HG03135 (cell line): ENCODE measurements around the gene PPP1R14D.

Experiments used
- ATAC-seq: cut with Tn5 transposase; IDR thresholded peaks from one replicate; pipeline ENCODE4 v1.9.1; 2021; ENCODE audit warnings: mild to moderate bottlenecking, moderate library complexity; ENCODE audit not compliant: unreplicated experiment

PPP1R14D gene

DNA sequence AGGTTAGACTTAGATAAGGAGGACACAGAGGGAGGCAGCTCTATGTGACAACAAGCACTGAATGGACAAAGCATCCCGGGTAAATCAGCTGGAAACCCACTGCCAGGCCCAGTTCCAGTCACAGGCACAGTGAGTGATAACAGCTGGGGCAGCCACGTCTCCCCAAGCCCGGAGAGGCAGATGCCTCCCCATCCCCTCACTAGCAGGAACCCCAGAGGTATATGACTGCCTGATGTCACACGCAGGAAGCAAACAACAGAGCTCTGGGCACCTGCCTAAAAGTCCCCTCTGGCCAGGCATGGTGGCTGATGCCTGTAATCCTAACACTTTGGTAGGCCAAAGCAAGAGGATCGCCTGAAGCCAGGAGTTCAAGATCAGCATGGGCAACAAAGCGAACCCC lies 40.5 kb downstream of the PPP1R14D start:
- no peak for ATAC-seq

DNA sequence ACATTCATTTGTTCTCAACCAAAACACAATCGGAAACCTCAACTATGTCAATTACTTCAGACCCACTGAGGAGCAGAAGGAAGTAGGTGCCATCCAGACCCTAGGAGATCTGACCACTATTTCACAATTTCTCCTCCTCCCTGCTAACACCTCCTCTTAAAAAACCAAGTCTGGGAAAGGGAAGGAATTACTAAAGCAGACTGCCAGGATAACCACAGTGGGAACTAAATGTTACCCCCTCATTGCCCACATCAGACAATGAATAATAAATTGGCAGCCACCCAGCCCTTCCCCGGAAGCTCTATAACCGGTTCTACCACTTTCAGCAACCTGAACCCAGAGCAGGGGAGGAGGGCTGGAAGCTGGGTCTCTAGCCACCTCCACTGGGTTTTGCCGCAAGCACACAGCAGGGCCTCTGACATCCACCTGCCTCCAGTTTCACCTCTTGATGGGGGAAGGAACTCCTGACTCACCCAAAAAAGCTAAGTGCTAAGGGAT lies 41.1 kb downstream of the PPP1R14D start:
- no peak for ATAC-seq

DNA sequence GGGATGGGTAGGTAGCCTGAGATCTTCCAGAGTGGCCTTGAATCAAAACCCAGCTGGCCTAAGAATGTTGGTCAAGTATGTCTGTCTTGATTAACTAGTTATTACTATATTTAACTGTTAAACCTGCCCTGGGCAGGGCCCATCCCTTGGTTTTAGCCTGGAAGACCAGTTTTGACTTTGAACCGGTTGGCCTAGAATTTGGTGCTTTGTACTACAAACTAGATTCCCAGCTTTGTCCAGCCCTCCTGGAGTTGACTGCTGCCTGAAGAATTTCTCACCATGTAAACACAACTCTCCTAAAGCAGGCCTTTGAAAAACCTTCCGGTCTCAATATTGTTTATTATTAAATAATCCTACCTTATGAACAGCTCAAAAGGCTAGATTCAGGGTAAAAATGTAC lies 42.7 kb downstream of the PPP1R14D start:
- ATAC-seq, result no peak

DNA sequence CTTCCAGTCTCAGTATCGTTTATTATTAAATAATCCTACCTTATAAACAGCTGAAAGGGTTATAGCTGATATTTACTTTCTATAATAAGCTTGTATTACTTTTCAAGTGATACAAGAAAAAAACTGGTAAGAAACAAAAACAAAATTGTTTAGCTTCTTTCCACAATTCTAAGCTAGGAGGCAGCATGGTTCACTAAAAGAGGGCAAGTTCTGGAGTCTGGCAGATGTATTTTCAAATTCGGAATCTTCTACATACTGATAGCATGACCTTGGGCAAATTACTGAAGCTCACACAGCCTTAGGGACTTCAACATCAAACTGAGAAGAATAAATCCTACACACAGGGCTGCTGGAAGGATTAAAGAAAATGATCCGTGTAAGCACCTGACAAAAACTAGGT lies 43.3 kb downstream of the PPP1R14D start:
- no peak for ATAC-seq

DNA sequence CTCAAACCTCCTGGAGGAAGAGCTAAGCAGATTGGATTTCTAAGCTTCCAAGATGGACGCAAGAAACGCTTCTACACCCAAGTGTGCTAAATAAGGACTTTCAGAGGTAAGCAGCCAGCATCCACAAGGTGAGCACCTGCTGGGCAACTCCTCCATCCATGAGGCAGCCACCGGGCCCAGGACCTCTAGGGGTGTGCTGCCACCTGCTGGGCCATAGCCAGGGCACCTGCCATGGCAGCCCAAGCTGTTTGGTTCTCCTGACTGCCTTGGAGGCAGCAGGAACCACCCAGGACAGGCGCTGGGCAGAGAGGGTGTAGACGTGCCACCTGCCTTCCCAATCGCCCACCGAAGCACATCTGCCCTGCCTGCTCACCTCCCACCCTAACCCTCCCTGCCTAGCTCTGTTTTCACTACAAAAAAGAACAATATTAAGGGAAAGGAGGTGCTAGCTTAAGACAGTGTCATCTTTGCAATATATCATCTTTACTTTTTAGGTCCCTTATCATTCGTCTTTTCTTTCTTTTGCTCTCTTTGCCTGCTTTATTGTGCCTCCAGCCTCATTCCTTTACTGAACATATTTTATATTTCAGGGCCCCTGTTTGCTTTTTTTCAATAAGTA lies 45.8 kb downstream of the PPP1R14D start:
- ATAC-seq, result peak; percentile 62

DNA sequence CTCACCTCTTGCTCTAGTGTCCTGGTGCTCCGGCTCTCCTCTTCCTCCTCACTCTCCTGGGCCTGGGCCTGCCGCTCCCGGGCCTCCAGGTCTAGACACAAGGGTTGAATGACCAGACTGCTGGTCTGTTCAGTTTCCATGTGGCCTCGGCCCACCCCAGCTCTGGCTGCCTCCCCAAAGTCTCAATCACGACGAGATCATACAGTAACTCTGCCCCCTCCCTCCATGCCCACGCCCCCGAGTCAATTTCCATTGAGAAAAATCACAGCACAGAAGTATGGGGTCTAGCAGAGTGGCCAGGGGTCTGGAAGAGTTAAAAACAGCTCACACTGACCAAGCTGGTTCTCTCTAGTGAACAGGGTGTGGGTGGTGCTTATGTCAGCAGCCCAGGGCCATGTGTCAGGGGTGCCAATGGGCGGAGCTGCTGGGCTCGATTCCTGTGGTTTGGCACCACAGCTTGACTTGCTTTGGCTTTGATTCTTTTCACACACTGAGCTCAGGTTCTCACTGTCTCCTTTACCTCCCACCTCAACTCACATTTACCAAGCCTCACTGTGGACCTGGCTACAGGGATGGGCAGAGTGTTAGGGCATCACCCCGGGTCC lies 51.9 kb downstream of the PPP1R14D start:
- ATAC-seq, result no peak

DNA sequence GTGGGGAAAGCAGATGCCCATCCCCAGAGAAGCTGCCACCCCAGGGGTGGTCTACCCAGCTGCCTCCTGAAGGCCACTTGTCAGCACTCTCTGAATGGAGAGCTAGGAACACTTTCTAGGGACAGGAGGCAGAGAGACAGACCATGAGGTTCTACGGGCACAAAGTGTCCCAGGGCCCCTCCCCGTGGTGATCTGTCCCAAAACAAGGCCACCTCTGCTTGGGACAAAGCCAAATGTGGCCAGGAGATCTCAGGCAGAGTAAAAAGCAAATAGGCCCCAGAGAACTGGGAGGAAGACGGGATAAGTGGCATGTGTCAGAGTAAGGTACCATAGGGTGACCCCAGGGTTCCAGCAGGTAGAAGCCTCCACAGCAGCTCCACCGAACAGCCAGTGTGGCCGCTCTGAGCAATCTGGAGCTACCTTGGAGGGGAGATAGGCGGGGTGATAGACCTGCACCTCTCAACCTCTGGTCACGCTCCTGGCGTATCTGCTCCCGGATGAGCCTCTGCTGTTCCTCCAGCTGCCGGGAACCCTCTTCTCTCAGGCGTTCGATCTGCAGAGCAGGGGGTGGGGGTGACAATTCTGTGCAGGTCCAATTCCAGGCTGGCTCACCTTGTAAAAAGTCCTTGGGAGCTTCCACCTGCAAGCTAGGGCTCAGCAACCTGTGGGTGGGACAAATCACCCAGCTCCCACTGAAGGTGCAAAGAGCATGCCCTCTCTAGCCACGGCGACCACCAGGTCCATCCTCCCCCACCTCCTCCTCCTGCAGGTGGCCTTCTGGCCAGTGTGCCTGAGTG lies 52.6 kb downstream of the PPP1R14D start:
- ATAC-seq, result no peak

DNA sequence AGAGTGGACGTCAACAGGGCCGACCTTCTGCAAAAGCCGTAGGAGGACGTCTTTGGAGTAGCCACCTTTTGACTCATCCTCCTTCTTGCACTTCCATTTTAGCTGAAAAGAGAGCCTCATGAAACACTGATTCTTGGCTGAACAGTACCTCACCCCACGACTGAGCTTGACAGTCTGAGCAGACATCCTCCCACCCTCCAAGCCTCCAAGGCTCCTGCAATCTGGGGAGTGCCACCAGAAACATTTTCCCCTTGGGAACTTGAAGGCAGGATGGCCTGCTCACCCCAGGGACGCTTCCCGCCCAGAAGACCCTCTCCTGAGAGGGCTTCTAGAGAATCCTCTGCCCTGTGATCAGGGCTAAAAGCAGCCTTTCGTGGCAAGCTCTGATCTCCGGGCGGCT lies 53.5 kb downstream of the PPP1R14D start:
- ATAC-seq, result no peak

DNA sequence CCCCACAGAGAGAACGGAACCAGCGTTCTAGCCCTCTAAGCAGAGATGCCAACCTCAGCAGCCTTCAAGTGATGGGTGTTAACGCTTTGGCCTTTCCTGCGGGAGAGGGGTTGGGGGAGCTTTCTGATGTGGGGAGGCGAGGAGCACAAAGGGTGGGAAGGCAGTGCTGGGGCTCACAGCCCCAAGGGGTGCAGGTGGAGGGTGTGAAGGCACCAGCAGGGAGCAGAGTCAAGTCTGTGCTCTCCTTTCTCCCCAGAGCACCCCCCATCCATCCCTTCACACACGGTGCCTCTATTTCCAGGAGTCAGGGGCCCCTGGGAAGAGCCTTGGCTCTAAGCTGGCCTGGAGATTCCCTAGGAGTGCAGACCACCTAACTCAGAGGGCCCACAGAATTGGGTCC lies 54.6 kb downstream of the PPP1R14D start:
- ATAC-seq, result no peak

DNA sequence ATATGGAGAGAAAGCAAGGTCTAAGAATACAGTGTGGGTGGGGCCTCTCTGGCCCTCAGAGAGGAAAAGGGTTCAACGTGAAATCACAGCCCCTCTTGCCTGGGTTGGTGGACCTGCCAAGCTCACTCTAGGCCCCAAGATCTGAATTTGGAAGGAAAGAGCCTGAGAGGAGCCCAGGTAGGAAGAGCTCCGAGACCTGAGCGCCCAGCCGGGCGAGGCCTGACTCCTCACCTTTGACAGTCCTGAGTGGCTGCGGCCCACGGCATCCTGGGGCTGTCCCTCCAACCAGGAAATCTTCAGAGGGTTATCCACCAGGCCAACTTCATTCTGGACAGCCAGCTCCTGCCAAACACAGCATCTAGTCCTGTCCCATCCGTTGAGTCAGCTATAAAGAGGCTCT lies 55.0 kb downstream of the PPP1R14D start:
- no peak for ATAC-seq

DNA sequence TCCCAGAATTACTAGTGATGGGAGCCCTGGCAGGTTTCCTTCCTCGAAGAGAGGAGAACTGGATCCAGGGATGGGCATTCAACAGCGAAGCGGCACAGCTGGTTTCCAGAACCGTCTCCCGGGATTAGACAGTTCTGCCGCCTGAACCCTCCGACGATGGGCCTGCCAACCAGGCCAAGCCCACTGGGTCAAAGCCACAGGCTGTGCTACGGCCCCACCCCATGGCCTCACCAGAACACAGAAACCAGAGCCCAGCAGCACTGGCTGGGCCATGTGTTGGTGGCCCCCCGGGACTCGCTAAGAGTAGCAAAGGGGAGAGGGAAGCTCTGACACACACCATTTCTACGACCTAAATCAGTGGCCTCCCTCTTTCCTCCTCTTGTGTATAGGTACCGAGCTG lies 56.5 kb downstream of the PPP1R14D start:
- ATAC-seq, result no peak

DNA sequence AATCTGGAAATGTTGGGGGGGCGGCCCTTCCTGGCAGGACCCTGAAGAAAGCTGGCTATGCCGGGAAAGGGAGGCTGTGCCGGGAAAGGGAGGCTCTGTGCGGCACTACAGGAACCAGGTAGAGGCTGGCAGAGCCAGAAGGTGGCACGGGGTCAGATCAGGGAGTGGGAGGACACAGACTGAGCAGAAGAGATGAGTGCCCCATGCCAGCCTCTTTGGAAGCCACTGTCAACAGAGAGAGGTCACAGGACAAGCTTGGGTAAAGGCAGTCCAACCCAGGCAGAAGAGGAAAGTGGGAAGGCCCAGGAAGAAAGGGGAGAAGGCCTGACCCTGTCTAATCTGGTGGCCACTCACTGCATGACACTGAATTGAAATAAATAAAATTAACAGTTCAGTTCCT lies 57.3 kb downstream of the PPP1R14D start:
- ATAC-seq, result no peak

DNA sequence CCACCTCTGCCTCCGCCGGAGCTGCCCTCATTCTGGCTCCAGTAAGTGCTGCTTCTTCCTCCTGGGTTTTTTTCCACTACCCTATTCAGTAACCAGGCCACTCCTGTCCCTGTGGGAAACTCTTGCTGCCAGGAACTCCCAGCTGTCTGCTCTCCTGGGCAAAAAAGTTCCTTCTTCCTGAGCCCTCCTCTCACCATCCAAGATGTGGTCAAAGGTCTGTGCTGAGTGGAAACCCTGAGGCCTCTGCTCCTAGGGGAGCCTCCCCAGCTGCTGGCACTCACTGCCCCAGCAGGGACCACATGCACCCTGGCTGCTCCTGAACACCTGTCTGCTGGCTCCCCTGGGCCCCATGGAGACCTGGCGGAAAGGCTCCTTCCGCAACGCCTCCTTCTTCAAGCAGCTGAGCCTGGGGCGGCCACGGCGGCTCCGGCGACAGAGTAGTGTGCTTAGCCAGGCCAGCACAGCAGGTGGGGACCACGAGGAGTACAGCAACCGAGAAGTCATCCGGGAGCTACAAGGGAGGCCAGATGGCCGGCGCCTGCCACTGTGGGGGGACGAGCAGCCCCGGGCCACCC lies 58.3 kb downstream of the PPP1R14D start:
- ATAC-seq, result peak; percentile 15

DNA sequence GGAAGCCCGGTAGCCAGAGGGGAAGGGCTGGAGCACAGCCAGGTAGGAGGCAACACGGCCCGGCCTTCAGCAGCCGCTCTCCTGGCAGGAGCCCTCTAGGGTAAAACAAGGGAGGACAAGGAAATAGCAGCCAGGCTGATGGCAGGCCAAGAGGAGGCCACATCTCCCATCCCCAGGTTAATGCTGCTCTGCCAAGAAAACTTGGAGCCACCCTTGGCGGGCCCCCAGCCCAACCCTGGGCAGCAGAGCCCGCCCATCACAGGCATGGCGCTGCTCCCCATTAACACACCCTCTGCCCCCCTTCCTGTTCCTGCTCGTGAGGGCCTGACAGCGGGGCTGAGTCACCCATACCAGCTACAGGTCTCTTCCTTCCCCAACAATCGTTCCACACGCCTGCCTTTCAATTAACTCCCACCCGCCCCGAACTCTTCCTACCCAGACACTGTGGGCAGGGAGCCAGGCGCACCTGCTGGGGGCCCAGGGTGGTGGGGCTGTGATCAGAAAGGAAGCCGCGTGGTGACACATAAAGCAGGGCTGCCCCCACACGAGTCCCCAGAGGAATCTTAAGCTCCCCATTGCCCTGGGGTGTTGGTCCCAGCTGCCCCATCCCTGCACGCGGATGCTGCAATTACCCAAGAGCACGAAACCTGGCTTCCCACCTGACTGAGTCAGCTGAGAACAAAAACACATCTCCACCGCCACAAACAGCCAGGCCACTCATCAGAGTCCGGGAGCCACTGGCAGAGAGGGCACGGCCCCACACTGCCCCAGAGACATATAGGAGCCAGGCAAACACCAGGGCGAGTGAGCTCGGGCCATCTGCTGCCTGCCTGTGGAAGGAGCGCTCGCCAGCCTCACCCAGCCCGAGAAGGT lies 59.0 kb downstream of the PPP1R14D start, which contains the start of gene C15orf62:
TSS of gene C15orf62 (plus strand) at position 707 of the 873 bp plus-strand sequence. CDS start 516 bp downstream, outside the sequence.
- peak; percentile 42 for ATAC-seq

DNA sequence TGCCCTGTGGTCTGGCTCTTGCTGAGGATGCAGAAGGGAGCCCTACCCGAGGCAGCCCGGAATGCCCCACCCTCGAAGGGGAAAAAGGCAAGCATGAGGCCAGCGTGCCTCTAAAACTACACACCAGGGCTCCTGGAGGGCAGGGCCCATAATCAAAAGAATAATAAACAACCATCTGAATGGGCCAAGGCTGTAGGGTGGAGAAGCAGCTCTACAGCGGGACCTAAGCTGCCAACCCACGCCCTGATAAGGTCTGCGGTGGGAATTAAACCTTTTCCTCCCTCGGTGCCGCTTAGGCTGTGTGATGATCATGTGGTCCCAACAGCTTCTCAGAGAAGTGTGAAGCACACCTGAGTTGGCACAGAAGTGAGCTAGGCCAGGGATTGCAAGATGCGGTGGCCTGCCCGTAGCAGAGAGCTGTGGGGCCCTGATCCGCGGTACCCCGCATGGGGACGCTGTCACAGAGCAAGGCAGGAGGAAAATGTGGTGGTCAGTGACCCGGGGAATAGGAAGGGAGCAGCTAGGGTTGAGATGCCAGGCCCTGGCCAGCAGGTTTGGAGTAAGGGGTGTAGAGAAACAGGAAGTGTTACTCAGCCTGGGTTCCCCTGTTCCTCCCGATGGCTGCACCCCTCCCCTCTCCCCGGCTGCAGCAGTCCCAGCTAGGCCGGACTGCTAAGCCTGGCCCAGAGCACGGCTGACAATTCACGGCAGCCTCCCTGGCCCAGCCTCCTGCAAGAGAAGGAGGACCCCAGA lies 59.8 kb downstream of the PPP1R14D start:
- ATAC-seq, result peak; percentile 6

DNA sequence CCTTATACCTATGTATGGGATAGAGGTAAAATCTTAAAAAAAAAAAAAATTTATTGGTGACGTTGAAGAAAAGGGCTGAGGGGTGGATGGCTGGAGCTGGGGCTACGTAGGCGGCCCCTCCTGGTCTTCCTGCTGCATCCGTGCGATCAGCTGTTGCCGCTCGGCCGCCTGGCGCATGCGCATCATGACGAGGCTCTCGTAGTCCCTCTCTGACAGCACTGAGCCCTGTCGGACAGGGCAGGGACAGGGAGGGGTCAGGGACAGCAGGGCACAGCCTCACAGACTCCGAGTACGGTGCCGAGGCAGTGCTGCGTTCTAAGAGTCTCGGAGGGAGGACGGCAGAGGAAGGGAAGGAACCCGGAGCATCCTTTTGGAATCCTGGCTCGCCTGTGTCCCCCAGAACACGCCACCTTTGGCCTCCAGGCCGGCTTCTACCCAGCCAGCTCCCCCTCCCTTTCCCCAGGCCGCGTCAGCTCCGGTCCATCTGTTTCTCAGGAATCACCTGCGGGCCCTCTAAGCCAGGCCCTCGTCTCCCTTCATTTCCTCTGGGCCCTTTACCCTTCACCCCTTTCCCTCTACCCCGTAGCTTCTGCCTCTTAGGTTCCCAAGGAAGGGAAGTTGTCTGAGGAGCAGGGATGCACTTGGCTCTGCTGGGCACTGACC lies 60.5 kb downstream of the PPP1R14D start:
- no peak for ATAC-seq

DNA sequence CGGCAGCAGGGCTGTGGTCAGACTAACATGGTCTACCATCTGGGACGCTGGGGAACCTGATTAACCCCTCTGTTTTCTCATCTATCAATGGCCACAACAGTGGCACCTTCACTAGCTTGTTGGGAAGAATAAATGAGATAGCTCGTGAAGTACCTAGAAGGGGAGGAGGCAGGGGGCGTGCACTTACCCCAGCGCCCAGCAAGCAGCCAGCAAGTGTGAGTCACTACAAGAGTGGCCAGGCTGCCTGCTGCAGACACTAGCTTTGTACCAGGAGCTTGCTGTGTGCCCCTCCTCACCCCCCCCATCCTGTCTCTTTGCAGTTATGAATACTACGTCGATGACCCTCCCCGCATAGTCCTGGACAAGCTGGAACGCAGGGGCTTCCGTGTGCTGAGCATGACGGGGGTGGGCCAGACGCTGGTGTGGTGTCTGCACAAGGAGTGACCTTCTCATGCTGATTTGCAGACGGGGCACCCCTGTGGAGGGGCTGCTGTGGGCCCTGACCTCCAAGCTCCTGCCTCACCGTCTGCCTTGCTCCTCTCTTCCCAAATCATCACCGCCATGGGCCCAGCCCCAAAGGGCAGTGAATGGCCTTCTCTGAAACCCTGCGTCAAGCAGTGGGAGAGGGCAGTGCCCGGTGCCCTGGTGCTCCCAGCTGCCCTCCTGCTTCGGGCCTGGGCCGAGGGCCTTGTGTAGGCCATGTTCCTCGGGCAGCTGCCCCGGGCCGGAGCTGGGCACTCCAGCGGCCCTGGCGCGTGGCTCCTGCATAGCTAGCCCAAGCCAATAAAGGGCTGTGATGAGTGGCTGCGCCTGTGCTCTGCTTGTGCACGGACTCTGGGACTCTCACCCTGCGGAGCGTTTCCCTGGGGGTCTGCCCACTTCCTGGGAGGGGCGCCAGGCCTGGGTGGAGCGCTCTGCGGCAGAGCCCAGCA lies 61.3 kb downstream of the PPP1R14D start:
- ATAC-seq, result no peak

DNA sequence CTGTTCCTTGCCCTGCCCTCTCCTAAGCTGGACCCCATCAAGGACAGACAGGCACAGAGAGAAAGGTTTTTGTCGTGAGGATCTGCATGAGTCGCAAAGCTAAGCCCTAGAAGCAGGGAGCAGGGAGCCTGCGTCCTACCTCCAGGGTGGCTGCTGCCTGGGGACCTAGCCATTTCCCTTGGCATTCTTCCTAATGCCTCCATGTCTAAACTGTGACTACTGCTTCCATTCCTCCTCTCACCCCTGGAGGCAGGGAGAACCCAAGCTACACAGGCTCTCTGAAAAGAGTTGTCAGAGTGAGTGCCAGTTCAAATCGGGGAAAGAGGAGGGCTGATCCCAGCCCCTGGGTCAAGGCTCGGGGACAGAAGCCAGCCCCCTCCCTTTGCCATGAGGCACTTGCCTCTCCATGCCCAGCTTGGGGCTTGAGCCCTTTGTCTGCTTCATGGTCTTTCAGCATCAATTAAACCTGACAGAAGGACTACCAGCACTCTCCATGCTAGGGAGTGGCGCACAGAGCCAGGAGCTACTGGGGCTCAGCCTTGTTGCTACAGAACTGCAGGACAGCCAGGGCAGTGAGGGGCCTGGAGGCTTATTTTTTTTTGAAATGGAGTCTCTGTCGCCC lies 62.2 kb downstream of the PPP1R14D start:
- no peak for ATAC-seq
